Fibroblast of lung (primary cell): Measurements from ENCODE around the gene CSNK1E. TPM values are rescaled to one million over a fixed set of nuclear protein-coding genes. Genes with fewer than 3 reads are reported as not detected.

ENCODE experiments used
- DNase-seq, 2 donors: peaks; one replicate each; pipeline versions ENCODE4 v3.0.0 to v3.0.0-alpha.2; 2010; ENCODE audit warnings: low read depth in 2 of 2
- H2AFZ ChIP-seq: 2 replicates; pipeline ENCODE4 v1.5.1; 2012; ENCODE audit warnings: low read length, control low read depth, inconsistent platforms
- H3K27ac ChIP-seq: 2 replicates; pipeline ENCODE4 v1.5.1; 2011; ENCODE audit warnings: low read length, control low read depth; ENCODE audit not compliant: insufficient read depth
- H3K27me3 ChIP-seq: 2 replicates; pipeline ENCODE4 v1.5.1; 2011; ENCODE audit warnings: mild to moderate bottlenecking, low read length; ENCODE audit not compliant: control insufficient read depth, insufficient read depth
- H3K36me3 ChIP-seq: 2 replicates; pipeline ENCODE4 v1.5.1; 2011; ENCODE audit warnings: low read length; ENCODE audit not compliant: control insufficient read depth, insufficient read depth
- H3K4me1 ChIP-seq: 2 replicates; pipeline ENCODE4 v1.5.1; 2011; ENCODE audit warnings: low read length; ENCODE audit not compliant: control insufficient read depth, insufficient read depth; ENCODE audit errors: extremely low read depth
- H3K4me2 ChIP-seq: 2 replicates; pipeline ENCODE4 v1.5.1; 2011; ENCODE audit warnings: low read length, control low read depth; ENCODE audit not compliant: insufficient read depth; ENCODE audit errors: extremely low read depth
- H3K4me3 ChIP-seq, 4 experiments: fragments of 200-600 bp in 1 of 4; sonication (generic) in 1 of 4; replicated peaks in 1 of 4; 2 replicates each; pipeline ENCODE4 v1.5.1; 2011 to 2016; ENCODE audit warnings: low read length in 4 of 4, low read depth in 3 of 4, mild to moderate bottlenecking in 3 of 4, control low read depth in 2 of 4, inconsistent platforms in 1 of 4, mixed read lengths in 1 of 4; ENCODE audit not compliant: insufficient read depth in 1 of 4; ENCODE audit errors: control extremely low read depth in 1 of 4
- H3K79me2 ChIP-seq: 2 replicates; pipeline ENCODE4 v1.5.1; 2012; ENCODE audit warnings: mild to moderate bottlenecking, low read length, inconsistent platforms; ENCODE audit not compliant: control insufficient read depth, insufficient read depth
- H3K9ac ChIP-seq: 2 replicates; pipeline ENCODE4 v1.5.1; 2011; ENCODE audit warnings: mild to moderate bottlenecking, low read length, control low read depth; ENCODE audit not compliant: insufficient read depth
- H3K9me3 ChIP-seq: 2 replicates; pipeline ENCODE4 v1.5.1; 2012; ENCODE audit warnings: low read depth, low read length; ENCODE audit not compliant: control insufficient read depth, insufficient read depth
- H4K20me1 ChIP-seq: 2 replicates; pipeline ENCODE4 v1.5.1; 2011; ENCODE audit warnings: low read length; ENCODE audit not compliant: control insufficient read depth, insufficient read depth; ENCODE audit errors: extremely low read depth
- CTCF ChIP-seq, 2 donors: IDR thresholded peaks in 1 of 2; conservative IDR thresholded peaks in 1 of 2; 1 replicate in 1 of 2; 2 replicates in 1 of 2; pipeline ENCODE4 v1.5.1; 2011 to 2012; ENCODE audit warnings: low read length in 2 of 2, control low read depth in 1 of 2, inconsistent platforms in 1 of 2, low read depth in 1 of 2, mild to moderate bottlenecking in 1 of 2
- EZH2 ChIP-seq: IDR thresholded peaks from 2 replicates; pipeline ENCODE4 v1.5.1; 2012; ENCODE audit warnings: low read length, control low read depth, mild to moderate bottlenecking; ENCODE audit errors: missing control alignments
- polyA plus RNA-seq, 2 donors: library from polyadenylated mRNA; depleted of rRNA in 1 of 2; stranded (reverse) in 1 of 2; unstranded in 1 of 2; fragments of >200 nt; gene quantifications; 2 replicates each; pipeline ENCODE4 v1.2.1, GENCODE V29; 2011 to 2012; ENCODE audit warnings: missing spikeins in 1 of 2
- total RNA-seq: library from RNA; depleted of rRNA; stranded (reverse); fragments of >200 nt; gene quantifications from 2 replicates; pipeline ENCODE4 v1.2.1, GENCODE V29; 2014

CSNK1E gene
- total and polyA plus RNA-seq, 2 donors (not counting 1 experiment from before 2014, with no cell fraction given) = 99.3 to 121 TPM

GRCh38 chr22:38244106-38244505 lies 73.1 kb downstream of the CSNK1E start:
- H2AFZ ChIP-seq = no peak overlapping the region
- H3K9ac ChIP-seq = no peak overlapping the region
- no peaks in the 10 kb centered on the region for H3K27me3 ChIP-seq
- peak overlapping the region; percentile 48 for H3K27ac ChIP-seq
- DNase-seq = no peak
- peaks cover 22% of the 10 kb centered on the region for H3K36me3 ChIP-seq
- no peak overlapping the region for H3K4me2 ChIP-seq
- H3K9me3 ChIP-seq = no peaks in the 10 kb centered on the region
- no peak overlapping the region for H3K4me3 ChIP-seq
- H3K4me1 ChIP-seq = peaks cover 24% of the 10 kb centered on the region
- H4K20me1 ChIP-seq = no peaks in the 10 kb centered on the region
- H3K79me2 ChIP-seq = peaks cover 11% of the 10 kb centered on the region
- TF ChIP-seq EZH2 (no peak), CTCF (conservative IDR thresholded peaks at IDR 0.05 in 1 of 2, IDR thresholded peaks at IDR 0.05 in 1 of 2; ENCODE audit: low read depth in 1 of 2, low read length in 2 of 2) (no peak)

DNA sequence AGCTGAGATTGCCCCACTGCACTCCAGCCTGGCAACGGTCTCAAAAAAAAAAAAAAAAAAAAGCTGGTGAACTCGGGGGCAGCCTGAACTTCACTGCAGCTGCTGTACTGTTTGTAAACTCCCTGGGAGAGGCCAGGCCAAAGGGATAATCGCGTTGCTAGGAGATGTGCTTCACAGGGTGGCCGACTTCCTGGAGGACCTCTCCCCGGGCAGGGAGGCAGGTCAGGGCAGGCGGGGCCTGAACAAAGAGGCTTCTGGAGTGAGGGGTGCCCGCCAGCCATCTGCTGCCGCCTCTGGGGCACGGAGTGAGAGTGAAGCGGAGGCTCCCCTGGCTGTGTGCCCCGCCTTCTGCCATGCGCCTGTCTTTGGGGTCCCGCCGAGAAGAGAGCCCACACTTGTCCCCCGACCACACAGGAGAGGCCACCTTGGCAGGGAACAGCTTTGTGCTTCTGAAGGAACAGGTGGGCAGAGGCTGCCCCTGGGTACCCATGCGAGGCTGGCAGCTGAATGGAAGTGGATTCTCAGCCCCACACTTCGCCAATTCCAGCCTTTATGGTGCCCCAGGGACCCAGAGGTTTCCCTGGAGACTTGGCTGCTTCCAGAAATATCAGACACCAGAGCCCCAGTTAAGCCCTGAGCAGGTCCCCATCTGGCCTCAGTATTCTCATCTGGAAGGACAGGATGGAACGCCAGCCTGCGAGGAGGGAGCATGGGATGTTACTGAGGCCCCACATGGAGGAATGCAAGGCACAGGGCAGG lies 74.0 kb downstream of the CSNK1E start:
- H2AFZ ChIP-seq = no peak overlapping the region
- peak overlapping the region; percentile 51 for H3K9ac ChIP-seq
- H3K27me3 ChIP-seq = no peaks in the 10 kb centered on the region
- peak overlapping the region; percentile 48 for H3K27ac ChIP-seq
- H4K20me1 ChIP-seq = no peaks in the 10 kb centered on the region
- no peak overlapping the region for H3K4me3 ChIP-seq
- peaks cover 22% of the 10 kb centered on the region for H3K36me3 ChIP-seq
- H3K79me2 ChIP-seq = peaks cover 2% of the 10 kb centered on the region
- no peaks in the 10 kb centered on the region for H3K9me3 ChIP-seq
- DNase-seq = peak; percentile 27 to 89
- peaks cover 32% of the 10 kb centered on the region for H3K4me1 ChIP-seq
- H3K4me2 ChIP-seq = no peak overlapping the region
- TF ChIP-seq CTCF (conservative IDR thresholded peaks at IDR 0.05 in 1 of 2, IDR thresholded peaks at IDR 0.05 in 1 of 2; ENCODE audit: low read depth in 1 of 2, low read length in 2 of 2) (no peak), EZH2 (no peak)

DNA sequence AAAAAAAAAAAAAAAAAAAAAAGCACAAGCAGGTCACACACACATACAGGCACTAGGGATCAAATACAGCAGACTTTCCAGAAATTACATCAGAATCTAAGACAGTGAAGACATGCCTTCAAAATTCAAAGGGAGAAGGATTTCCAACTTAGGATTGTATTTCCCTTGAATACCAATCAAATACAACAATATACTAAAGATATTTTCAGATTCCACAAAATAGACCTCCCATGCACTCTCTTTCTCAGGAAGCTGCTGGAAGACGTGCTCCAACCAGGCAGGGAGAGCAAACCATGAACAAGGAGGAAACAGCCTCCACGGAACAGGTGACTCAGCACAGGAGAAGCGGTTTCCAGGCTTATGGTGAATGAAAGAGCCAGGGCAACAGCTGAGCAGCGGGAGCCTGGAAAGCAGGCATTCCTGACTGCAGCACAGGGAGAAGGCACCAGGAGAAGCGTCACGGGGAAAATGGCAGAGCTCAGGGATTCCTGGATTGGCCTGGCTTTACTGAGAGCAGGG lies 76.4 kb downstream of the CSNK1E start:
- Histone ChIP-seq H3K36me3 (peaks cover 12% of the 10 kb centered on the region), H3K79me2 (no peaks in the 10 kb centered on the region), H3K4me3 (no peak overlapping the region), H3K9me3 (no peaks in the 10 kb centered on the region), H3K27me3 (no peaks in the 10 kb centered on the region), H3K4me2 (no peak overlapping the region), H3K27ac (peak overlapping the region; percentile 92), H4K20me1 (no peaks in the 10 kb centered on the region), H3K9ac (no peak overlapping the region), H3K4me1 (peaks cover 32% of the 10 kb centered on the region), H2AFZ (no peak overlapping the region)
- TF ChIP-seq CTCF (conservative IDR thresholded peaks at IDR 0.05 in 1 of 2, IDR thresholded peaks at IDR 0.05 in 1 of 2; ENCODE audit: low read depth in 1 of 2, low read length in 2 of 2) (no peak), EZH2 (no peak)
- DNase-seq = peak; percentile 77 to 96

Other genes with a start within 250 kb of the CSNK1E start
- under 0.01 and 0.26 TPM in 2 replicates for gene SLC16A8, start 233.2 kb downstream of the CSNK1E start, total RNA-seq
- not detected in 2 replicates for gene SLC16A8, start 233.2 kb downstream of the CSNK1E start, polyA plus RNA-seq
- 0.26 and 0.83 TPM in 2 replicates for gene BAIAP2L2, start 206.7 kb downstream of the CSNK1E start, total RNA-seq
- 0.16 and 0.77 TPM in 2 replicates for gene BAIAP2L2, start 206.7 kb downstream of the CSNK1E start, polyA plus RNA-seq
- 24.9 and 29.9 TPM in 2 replicates for gene PLA2G6, start 135.6 kb downstream of the CSNK1E start, total RNA-seq
- gene PLA2G6, start 135.6 kb downstream of the CSNK1E start, polyA plus RNA-seq = 4.4 and 4.8 TPM in 2 replicates
- gene MAFF, start 115.4 kb downstream of the CSNK1E start, total RNA-seq = 20.5 and 26.3 TPM in 2 replicates
- gene MAFF, start 115.4 kb downstream of the CSNK1E start, polyA plus RNA-seq = 8.8 and 18.5 TPM in 2 replicates
- gene TMEM184B, start 44.4 kb downstream of the CSNK1E start, total RNA-seq = 19.5 and 28.2 TPM in 2 replicates
- 37.2 and 40.3 TPM in 2 replicates for gene TMEM184B, start 44.4 kb downstream of the CSNK1E start, polyA plus RNA-seq
- gene KCNJ4, start 137.8 kb upstream of the CSNK1E start, total RNA-seq = not detected in 2 replicates
- not detected in 2 replicates for gene KCNJ4, start 137.8 kb upstream of the CSNK1E start, polyA plus RNA-seq
- 42.1 and 78.8 TPM in 2 replicates for gene KDELR3, start 150.7 kb upstream of the CSNK1E start, total RNA-seq
- 161 and 305 TPM in 2 replicates for gene KDELR3, start 150.7 kb upstream of the CSNK1E start, polyA plus RNA-seq
- 362 and 420 TPM in 2 replicates for gene DDX17, start 188.9 kb upstream of the CSNK1E start, total RNA-seq
- 244 and 325 TPM in 2 replicates for gene DDX17, start 188.9 kb upstream of the CSNK1E start, polyA plus RNA-seq